Right lobe of liver (tissue), 4 donors: ENCODE measurements around the gene GHR.

Experiments
- CTCF ChIP-seq, 4 donors: fragments of 200-600 bp in 3 of 4; fragments of 450-650 bp in 1 of 4; IDR thresholded peaks; one replicate each; pipeline versions ENCODE4 v1.5.1 to v1.8.0; 2016 to 2022; ENCODE audit warnings: antibody characterized with exemption in 4 of 4, mild to moderate bottlenecking in 2 of 4
- POLR2A ChIP-seq: fragments of 450-650 bp; IDR thresholded peaks from one replicate; pipeline ENCODE4 v1.6.1; 2017; ENCODE audit warnings: antibody characterized with exemption, mild to moderate bottlenecking
- donor health status: DM: no; HTN: no; CAD: no.
- donor health status: DM: no; HTN: no; CAD: no.
- donor health status: DM: no; HTN: yes; CAD: no.

- TF ChIP-seq CTCF (IDR thresholded peaks at IDR 0.05) (no peak), POLR2A (no peak)
Measured at GRCh38 chr5:42645138-42645537, 221.9 kb downstream of the GHR start.
